Activated CD4-positive, CD25-positive, alpha-beta regulatory T cell treated with anti-CD3 and anti-CD28 coated beads, Interleukin-2, amount 50 U/mL, for 16 hours (primary cell): ENCODE measurements around the gene PCIF1.
"Not testable (repeated sequence)": the region's sequence is repeated elsewhere in the genome, so short reads cannot be mapped to it uniquely, and the experiment has no call there.

Experiments
- DNase-seq: peaks from one replicate; pipeline ENCODE4 v3.0.0-alpha.2; 2020; ENCODE audit warnings: low read depth, low spot score

Gene PCIF1

GRCh38 chr20:45934586-45935415 is at the start of gene PCIF1:
Gene PCIF1 (plus strand): TSS chr20:45934683. CDS start chr20:45939000, 4,317 bp downstream.
- peak; percentile 96 for DNase-seq

DNA sequence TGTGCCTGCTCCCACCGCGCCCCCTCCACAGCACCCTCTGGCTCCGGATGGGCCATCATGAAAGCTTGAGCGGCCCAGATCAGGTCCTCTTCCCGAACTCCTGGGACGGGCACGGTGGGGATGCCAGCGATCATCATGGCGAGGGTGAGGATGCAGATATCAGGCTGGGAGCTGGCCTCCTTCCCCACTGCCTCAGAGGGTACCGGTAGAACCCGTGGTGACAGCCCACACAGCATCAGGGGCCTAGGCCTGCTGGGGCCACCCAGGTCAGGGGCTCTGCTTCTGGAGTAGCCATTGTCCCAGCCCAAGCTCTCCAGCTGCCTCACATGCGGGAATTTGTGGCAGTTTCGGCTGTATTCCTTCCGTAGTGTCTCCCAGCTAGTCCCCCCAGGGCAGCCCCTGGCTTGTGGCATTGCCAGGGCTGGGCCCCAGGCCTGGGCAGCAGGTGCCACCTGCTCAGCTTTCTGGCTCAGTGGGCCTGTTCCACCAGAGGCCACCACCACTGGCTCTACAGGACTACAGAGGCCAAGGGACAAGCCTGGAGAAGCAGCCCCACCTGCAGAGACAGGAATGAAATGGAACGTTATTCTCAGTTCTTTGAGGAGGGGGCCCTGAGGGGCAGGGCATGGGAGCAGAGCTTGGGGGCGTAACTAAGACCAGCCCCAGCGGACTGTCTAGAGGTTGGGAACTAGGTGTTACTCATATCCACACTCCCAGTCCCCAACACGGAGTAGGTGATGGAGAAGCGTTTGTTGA is 47.7 kb upstream of the PCIF1 start:
- no peak for DNase-seq

DNA sequence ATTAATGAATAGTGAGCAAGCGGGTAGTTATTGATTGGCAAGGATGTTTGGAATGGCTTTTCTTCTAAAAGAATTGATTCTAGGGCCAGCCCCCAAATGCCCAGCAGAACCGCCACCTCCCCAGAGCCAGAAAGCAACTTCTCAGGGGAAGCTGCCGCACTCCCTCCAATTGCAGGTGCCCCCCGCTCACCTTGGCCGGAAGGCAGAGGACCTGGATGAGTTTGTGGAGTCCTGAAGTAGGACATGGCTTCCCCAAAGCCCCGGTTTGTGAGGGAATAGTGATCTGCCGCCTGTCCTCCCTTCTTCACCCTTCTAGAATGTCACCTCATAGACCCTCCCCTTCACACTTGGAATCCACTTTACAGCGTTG is 47.2 kb upstream of the PCIF1 start, which contains the start of gene SPATA25:
Gene SPATA25 (minus strand): TSS at position 277 of the 370 bp plus-strand sequence. CDS start 32 bp downstream, at position 245.
- no peak for DNase-seq

- no peak for DNase-seq
Measured at GRCh38 chr20:45888681-45889080, 45.8 kb upstream of the PCIF1 start.

DNA sequence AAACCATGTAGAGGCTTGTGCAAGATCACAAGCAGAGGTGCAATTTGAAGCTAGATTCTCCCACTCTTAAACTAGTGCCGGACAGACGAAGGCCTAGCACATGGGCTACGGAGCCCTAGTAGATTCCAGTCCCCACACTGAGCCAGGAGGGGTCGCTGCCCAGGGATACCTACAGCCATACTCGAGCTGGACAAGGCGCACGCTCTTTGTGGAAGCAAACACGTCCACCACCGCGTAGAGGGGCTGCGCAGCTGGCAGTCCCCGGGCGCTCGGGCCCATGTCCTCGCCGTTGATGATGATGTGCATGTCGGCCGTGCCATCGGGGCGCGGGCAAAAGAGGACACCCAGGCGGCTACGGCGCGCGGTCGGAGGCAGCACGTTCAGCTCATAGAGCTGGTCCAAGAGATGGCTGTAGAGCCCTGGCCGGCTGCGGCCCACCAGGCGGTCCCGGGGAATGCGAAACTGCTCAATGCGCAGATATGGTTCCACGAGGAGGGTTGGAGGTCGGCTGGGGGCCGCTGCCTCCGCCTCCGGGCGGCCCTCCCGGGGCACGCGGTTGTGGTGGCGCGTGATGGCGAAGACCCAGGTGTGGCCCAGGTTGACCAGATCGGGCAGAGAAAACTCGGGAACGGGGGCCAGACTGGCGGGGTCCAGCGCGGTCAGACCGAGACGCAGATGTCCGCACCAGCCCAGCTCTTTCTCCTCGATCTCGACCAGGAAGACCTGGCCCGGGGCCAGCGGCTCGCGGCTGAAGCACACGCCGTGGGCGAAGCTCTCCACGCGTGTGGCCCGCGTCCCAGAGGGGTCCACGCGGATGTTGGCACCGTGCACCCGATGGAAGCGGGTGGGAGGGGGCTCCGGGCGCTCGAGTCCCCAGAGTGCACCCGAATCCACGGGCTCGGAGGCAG is 44.2 kb upstream of the PCIF1 start:
- DNase-seq, result no peak

- peak; percentile 65 for DNase-seq
Measured at GRCh38 chr20:45890985-45891983, 43.2 kb upstream of the PCIF1 start, which contains the start of the genes CTSA and NEURL2. Gene CTSA (plus strand): TSS chr20:45891335. CDS start chr20:45891569, 234 bp downstream. Gene NEURL2 (minus strand): TSS chr20:45891208. CDS start chr20:45890991, 217 bp downstream.

DNA sequence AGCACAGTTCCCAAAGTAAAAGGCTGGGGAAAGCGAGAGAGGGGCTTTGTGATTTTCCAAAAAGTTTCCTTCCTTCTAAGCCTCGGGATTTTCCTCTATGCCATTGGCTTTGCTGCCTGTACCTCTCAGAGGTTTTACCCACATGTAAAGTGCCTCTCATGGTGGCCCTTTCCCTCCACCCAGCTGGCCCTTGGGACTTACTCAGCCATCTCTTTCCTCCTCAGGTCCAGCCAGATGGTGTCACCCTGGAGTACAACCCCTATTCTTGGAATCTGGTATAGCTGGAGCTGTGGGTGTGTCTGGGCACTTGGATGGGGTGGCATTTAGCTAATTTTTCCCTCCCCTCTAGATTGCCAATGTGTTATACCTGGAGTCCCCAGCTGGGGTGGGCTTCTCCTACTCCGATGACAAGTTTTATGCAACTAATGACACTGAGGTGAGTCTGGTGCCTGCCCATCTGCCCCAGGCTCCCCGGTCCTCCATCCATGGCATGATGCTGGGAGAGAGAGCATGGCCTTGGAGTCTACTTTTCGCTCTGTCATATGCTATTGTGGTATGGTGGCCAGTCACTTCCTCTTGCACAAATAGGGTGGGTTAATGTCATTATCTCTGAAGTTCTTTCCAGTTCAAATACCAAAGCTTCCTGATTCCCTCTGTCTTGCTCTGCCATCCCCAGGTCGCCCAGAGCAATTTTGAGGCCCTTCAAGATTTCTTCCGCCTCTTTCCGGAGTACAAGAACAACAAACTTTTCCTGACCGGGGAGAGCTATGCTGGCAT is 42.2 kb upstream of the PCIF1 start:
- no peak for DNase-seq

DNA sequence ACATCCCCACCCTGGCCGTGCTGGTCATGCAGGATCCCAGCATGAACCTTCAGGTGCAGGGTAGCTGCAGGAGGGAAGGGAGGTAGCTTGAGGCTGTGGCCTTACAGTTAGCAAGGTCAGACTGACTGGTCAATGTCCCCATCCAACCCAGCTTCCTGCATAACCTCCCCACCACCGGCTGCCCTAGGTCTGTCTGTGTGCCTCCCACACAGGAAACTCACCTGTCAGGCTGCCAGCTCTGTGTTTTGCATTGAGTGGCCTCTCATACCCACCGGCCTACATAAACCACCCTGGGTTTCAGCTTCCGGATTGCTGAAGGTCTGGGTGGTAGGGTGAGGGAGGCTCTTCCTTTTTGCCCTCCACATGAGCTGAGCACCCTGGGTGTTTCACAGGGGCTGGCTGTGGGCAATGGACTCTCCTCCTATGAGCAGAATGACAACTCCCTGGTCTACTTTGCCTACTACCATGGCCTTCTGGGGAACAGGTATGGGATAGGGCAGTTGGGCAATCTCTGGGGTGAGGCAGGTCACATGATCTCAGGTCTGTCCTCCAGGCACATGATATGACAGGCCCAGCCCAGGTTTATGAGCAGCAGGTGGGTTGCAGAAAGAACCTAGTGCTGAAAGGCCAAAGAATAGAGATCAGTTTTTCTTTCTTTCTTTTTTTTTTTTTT is 41.5 kb upstream of the PCIF1 start:
- no peak for DNase-seq

DNA sequence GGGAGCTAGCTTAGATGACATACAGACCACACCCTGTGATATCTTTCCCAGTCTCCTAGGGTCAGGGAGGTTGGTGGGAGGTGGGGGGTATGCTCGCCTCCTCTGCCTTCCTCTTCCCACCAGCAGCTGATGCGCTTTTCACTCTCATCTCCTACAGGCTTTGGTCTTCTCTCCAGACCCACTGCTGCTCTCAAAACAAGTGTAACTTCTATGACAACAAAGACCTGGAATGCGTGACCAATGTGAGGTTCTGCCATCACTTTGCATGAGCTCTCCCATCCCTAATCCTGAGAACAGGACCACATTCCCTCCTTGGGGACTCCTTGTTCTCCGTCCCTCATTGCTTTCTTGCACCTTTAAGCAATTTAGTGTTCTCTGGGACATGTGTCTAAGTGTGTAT is 40.7 kb upstream of the PCIF1 start:
- DNase-seq, result no peak

DNA sequence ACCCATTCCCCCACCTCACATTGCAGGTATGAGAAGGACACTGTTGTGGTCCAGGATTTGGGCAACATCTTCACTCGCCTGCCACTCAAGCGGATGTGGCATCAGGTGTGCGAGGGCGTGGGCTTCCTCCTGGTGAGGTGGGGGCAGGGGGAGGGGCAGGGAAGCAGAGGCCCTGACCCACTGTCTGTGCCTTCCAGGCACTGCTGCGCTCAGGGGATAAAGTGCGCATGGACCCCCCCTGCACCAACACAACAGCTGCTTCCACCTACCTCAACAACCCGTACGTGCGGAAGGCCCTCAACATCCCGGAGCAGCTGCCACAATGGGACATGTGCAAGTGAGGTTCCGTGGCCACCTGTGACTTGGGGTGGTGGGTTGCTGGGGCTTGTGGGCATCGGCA is 39.7 kb upstream of the PCIF1 start:
- DNase-seq, result no peak

GRCh38 chr20:45896641-45897161 is 37.8 kb upstream of the PCIF1 start:
- DNase-seq, result no peak

GRCh38 chr20:45897289-45897688 is 37.2 kb upstream of the PCIF1 start:
- no peak for DNase-seq

DNA sequence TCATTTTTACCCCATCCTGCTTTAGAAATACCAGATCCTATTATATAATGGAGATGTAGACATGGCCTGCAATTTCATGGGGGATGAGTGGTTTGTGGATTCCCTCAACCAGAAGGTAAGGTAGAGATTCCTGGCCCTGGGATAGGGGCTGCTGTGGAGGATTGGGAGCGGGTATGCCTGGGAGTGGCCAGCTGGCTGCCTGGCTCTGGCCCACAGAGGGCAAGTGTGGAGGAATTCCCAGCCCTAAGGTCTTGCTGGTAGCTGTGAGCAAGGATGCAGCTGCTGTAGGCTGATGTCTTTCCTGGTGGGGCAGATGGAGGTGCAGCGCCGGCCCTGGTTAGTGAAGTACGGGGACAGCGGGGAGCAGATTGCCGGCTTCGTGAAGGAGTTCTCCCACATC is 36.8 kb upstream of the PCIF1 start:
- no peak for DNase-seq

DNA sequence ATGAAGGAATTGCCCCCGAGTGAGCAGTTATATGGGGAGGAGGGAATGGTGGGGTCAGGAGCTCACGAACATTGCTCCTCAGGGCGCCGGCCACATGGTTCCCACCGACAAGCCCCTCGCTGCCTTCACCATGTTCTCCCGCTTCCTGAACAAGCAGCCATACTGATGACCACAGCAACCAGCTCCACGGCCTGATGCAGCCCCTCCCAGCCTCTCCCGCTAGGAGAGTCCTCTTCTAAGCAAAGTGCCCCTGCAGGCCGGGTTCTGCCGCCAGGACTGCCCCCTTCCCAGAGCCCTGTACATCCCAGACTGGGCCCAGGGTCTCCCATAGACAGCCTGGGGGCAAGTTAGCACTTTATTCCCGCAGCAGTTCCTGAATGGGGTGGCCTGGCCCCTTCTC is 36.2 kb upstream of the PCIF1 start:
- DNase-seq, result no peak

GRCh38 chr20:45899046-45899835 is 35.2 kb upstream of the PCIF1 start:
- DNase-seq, result no peak

- not testable (repeated sequence) for DNase-seq
Measured at GRCh38 chr20:45901332-45901731, 33.2 kb upstream of the PCIF1 start.

- no peak for DNase-seq
Measured at GRCh38 chr20:45902199-45902701, 32.2 kb upstream of the PCIF1 start.
